GM19397 (cell line): Measurements from ENCODE around the gene CLDN7.

Experiments
- ATAC-seq: cut with Tn5 transposase; IDR thresholded peaks from one replicate; pipeline ENCODE4 v1.9.1; 2021; ENCODE audit warnings: mild to moderate bottlenecking, moderate library complexity; ENCODE audit not compliant: unreplicated experiment

The CLDN7 gene

DNA sequence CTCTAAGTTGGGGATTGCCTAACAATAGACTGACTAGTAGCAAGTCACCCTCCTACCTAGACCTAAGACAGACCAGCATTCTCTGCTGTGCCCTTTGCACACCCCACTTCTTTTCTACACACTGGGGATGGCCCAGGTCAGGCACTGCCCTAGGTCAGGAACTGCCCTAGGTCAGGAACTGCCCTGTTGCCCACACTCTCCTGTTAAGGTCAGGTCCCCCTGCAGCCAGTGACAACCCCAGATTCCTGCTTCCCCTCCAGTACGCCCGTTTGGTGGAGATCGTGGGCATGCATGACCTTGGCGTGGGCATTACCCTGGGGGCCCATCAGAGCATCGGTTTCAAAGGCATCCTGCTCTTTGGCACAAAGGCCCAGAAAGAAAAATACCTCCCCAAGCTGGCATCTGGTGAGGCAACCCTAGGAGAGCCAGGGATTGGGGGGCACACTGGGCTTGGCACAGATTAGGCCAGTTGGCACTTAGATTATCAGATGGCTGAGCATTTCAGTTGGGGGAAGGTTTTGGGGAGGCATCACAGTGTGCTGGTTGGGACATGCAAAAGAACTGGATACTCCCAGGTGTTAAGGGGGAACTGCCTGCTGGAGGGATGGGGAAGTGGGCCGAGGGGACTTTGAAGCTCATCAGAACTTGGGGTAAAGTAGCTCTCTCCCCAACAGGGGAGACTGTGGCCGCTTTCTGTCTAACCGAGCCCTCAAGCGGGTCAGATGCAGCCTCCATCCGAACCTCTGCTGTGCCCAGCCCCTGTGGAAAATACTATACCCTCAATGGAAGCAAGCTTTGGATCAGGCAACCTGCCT is 40.8 kb downstream of the CLDN7 start:
- ATAC-seq = no peak

DNA sequence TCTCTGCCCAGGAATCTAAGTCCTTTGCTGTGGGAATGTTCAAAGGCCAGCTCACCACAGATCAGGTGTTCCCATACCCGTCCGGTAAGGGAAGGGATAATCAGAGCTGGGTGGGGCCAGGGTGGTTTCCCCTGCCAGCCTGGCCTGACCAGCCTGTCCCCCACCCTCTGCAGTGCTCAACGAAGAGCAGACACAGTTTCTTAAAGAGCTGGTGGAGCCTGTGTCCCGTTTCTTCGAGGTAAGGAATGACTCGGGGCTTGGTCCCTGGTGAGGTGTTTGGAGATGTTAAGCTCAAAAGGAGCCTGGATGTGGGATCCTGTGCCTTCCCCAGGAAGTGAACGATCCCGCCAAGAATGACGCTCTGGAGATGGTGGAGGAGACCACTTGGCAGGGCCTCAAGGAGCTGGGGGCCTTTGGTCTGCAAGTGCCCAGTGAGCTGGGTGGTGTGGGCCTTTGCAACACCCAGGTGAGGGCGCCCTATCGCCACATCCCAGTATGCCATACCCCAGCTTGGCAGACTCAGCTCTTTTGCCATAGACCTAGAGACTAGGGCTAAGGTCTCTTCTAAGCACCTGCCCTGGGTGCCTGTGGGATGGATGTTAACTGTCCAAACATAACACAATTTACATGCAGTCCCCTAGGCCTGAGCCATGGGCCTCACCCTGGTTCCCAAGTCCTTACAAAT is 41.5 kb downstream of the CLDN7 start:
- ATAC-seq = no peak

DNA sequence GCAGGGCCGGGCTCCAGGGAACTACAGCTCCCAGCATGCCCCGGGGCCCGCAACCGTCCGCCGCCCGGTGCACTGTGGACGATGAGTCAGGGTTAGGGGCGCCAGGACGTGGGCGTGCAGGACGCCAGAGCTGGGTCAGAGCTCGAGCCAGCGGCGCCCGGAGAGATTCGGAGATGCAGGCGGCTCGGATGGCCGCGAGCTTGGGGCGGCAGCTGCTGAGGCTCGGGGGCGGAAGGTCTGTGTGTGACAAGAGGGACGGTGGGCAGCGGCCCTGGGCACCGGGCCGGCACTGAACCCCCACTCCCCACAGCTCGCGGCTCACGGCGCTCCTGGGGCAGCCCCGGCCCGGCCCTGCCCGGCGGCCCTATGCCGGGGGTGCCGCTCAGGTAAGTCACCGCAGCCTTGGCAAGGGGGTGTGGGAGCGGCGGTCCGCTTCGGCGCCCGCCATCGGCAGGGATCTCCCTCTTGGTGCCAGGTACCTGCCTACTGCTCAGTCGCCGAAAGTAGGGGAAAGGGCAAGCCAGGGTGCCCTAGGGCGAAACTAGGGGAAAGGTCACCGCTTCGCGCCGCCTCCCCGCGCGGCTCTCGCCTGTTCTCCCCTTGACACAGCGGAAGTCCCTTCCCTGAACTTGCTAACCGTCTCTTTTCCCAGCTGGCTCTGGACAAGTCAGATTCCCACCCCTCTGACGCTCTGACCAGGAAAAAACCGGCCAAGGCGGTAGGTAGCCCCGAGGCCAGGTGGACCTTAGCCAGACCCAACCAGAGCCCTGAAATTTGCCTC is 42.3 kb downstream of the CLDN7 start, which contains the start of the genes ACADVL and DLG4:
ACADVL (plus strand) TSS at position 127 of the 781 bp plus-strand sequence; CDS start at position 174, 47 bp downstream.
DLG4 (minus strand) TSS at position 25 of the 781 bp plus-strand sequence.
- ATAC-seq = peak; percentile 56

DNA sequence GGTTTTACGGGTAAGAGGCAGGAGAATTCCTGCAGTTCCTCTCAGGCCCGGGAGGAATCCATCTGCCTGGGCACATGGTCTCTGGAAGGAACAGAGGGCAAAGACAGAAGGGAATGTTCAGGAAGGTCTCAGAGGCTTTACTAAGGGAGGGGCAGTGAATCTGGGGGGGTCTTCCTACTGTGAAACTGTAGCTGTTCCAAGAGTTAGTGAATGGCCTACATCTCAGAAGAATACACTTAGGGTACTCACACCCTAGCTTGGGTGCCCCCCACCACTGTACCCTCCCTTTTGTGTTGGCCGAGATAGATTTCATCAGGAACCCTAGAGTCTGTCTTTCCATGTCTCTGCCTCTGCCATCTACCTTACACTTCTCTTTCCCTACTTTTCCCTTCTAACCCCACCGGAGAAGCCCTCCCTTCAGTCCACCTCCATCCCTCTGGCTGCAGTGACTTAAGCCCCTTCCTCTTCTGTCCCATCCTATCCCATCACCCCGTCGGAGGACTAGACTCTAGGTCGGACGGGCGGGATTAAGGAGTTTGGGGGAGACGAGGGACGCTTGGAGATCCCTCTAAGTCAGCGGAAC is 43.0 kb downstream of the CLDN7 start:
- no peak for ATAC-seq

- no peak for ATAC-seq
Measured at GRCh38 chr17:7218758-7219157, 43.5 kb downstream of the CLDN7 start.

DNA sequence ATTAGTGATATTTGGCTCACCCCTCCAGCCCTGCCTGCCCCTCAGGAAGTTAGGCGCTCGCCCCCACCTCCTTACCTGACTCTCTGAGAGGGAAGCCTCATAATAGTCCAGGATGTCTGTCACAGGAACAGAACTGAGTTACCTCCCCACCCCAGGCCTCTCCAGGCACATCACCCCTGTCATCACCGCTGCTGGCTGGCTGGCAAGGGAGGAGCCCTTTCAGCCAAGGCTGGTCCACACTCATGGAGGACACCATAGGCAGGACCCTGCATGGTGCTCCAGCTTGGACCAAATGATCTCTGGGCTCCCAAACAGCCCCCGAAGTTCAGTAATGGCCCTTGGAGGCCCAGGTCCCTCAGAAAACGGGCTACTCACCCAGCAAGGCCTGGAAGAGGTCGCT is 44.1 kb downstream of the CLDN7 start:
- ATAC-seq = no peak

GRCh38 chr17:7217113-7217987 is 44.9 kb downstream of the CLDN7 start:
- no peak for ATAC-seq

GRCh38 chr17:7216242-7217112 is 45.8 kb downstream of the CLDN7 start:
- ATAC-seq = no peak

DNA sequence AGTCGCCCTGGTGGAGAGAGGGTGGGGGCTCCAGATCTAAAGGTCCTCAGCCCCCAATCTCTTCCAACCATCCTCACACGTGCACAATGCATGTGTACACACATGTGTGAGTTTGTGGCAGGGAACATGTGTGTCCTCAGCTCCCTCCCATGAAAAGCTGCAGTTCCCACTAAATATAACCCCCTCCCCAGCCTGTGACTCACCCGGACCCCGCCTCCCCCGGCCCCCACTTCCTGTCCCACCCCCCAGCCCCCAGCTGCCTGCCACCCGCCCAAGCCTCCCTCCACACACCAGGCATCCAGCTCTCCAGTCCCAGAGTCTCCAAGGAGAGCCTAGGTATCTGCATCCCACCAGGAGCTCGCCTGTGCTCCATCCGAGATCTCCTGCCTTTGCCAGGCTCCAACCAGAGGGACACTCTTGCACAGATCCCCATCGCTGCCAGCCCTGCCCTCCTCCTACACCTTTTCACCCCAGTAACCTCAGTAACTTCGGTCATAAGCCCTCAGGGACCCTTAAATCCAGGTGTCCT is 46.6 kb downstream of the CLDN7 start:
- ATAC-seq = no peak

GRCh38 chr17:7215136-7215638 is 47.1 kb downstream of the CLDN7 start:
- ATAC-seq = no peak

- ATAC-seq = peak; percentile 84
Measured at GRCh38 chr17:7214300-7215135, 47.8 kb downstream of the CLDN7 start.

DNA sequence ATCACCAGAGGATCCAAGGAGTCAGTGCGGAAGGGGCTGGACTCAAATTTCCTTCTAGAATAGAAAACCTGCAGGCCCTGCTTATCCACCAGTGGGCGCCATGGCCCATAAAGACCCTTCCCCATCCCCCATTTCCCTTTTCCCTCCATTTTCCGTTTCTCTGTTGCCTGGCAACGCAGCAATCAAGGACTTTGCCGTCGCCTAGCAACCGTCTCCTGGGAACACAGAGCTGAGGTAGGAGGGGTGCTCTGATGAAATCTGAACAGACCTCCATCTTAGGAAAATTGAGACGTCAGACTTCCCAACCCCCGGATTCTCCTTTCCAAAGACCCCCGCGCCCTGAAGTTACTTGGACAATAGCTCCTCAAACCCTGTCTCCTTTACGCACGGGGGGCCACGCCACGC is 48.4 kb downstream of the CLDN7 start:
- no peak for ATAC-seq

- ATAC-seq = no peak
Measured at GRCh38 chr17:7211491-7212273, 50.6 kb downstream of the CLDN7 start.
